ENCODE data around the gene DPYD.

DNA sequence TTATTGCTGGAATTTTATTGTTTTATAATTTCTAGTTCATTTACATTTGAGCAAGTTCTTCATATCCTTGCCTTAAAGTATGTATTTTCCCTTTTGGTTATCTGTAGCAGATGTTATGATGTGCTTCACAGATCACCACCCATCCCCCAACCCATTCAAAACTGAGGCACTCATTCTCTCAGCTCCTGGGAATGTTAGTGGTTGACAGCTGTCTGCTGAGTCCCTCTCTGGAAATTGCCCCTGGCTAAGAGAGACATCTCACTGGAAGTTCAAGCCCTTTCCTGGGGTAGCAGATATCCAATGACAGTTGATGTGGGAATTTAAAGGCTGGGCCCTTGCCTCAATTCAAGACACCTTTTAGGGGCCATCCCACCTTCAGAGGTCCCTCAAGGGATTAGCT lies 4.3 kb upstream of the DPYD start:
- TF ChIP-seq, protein P1, sequence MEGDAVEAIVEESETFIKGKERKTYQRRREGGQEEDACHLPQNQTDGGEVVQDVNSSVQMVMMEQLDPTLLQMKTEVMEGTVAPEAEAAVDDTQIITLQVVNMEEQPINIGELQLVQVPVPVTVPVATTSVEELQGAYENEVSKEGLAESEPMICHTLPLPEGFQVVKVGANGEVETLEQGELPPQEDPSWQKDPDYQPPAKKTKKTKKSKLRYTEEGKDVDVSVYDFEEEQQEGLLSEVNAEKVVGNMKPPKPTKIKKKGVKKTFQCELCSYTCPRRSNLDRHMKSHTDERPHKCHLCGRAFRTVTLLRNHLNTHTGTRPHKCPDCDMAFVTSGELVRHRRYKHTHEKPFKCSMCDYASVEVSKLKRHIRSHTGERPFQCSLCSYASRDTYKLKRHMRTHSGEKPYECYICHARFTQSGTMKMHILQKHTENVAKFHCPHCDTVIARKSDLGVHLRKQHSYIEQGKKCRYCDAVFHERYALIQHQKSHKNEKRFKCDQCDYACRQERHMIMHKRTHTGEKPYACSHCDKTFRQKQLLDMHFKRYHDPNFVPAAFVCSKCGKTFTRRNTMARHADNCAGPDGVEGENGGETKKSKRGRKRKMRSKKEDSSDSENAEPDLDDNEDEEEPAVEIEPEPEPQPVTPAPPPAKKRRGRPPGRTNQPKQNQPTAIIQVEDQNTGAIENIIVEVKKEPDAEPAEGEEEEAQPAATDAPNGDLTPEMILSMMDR (IDR thresholded peaks at IDR 0.05) = no peak
- TF ChIP-seq POLR2A (IDR thresholded peaks at IDR 0.05) = no peak
